SK-MEL-5 (cell line): ENCODE data around the gene SUN5. TPM values are rescaled to one million over a fixed set of nuclear protein-coding genes. Genes with fewer than 3 reads are reported as not detected.
"Not testable (repeated sequence)": the region's sequence is repeated elsewhere in the genome, so short reads cannot be mapped to it uniquely, and the experiment has no call there.

Experiments used
- DNase-seq: peaks from one replicate; pipeline ENCODE4 v3.0.0-alpha.2; 2016; ENCODE audit warnings: low read depth, low spot score
- in situ Hi-C: cut with HindIII; loops from 2 replicates; pipeline ENCODE4 v1.10.0; 2016; ENCODE audit warnings: low sequenced_read_pairs, high pct_unique_total_duplicates, low pct_unique_long_range_greater_than_20kb
- total RNA-seq: library from RNA; depleted of rRNA; stranded (reverse); fragments of >200 nt; shearing (Covaris generic); gene quantifications from 2 replicates; pipeline ENCODE4 v1.2.3, GENCODE V29; 2014

SUN5 gene
- total RNA-seq, 1 experiment from 2014 or later, result not detected

DNA sequence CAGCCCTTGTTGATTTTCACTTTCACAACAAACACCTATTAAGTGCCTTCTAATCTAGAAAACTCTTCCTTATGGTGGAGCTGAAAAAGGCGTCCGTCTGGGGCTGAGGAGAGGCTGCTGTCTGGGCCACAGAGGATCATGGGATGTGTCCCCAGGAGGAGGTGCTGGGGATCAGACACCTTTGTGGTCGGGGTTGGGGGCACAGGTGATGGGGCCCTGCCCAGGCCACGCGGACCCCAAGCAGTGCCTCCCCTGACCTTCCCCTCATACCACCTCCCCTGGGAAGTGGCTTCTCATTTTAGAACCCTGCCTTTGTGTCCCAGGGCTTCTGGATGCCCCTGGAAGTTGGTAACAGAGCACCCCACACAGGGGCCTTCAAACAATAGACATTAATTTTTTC is 41.1 kb downstream of the SUN5 start:
- no peak for DNase-seq
- in situ Hi-C loops, result no loop called here

DNA sequence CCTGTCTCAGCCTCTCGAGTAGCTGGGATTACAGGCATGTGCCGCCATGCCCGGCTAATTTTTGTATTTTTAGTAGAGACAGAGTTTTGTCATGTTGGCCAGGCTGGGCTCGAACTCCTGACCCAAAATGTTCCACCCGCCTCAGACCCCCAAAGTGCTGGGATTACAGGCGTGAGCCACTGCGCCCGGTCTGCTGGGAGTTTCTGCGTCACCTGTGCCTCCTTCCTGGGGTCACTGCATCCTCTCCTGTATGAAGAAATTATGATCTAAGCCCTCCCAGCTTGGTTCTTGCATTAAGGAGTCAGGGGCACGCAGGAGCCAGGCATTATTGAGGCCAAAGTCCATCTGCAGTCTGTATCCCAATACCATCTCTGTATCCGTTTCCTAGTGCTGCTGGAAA is 41.6 kb downstream of the SUN5 start:
- DNase-seq, in situ Hi-C loops: not testable (repeated sequence)

- in situ Hi-C loops, result no loop called here
- DNase-seq, result no peak
These were observed 42.2 kb downstream of the SUN5 start for GRCh38 chr20:32962053-32962452.

DNA sequence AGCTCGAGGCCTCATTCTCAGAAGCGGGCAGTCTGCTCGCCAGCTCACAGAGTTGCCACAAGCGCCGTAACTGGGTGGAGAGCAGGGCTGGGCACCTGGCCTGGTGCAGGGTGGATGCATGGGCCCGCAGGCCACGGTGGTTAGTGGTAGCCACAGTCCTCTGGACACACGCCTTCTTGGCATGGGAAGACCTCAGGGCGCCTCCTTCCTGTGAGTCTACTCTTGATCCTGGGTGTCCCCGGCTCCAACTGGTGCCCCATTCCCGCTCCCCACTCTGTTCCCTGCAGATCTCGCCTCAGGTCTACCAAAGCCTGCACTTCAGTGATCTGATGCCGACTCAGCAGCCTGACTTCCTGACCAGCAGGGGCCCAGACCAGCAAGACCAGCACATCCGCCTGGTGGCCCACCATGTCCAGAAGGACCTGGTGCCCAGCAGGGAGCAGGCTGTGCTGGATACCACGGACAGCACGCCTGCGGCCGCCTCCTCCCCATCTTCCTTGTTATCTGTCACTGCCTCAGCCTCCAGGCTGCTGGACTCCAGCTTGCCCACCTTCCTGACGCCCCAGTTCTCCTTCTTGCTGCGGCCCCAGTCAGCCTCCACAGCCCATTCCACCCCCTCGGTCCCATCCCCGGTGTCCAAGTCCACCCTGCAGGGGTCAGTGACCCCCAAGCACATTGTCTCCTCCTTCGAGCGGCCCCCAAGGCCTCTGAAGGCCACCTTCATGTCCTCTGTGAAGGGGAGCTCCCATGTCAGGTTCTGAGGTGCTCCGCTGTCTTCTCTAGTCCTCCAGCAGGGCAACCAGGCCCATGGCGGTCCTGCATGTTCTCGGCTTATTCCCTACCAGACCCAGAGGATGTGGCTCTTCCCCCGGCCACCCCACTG is 43.1 kb downstream of the SUN5 start:
- in situ Hi-C loops, result no loop called here
- no peak for DNase-seq

DNA sequence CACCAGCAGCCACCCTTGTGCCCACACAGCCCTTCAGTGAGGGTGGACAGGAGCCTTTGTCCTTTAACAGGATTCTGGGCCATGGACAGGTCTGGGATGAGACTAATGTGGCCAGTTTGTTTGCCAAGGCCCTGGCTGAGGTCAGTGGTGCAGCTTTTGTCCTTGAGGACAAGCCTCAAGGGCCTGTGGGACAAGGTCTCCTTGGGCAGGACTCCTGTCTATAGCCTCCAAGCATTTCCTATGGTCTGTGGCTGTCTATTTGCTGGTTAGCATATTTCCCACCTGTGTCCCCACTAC is 44.1 kb downstream of the SUN5 start:
- DNase-seq, result no peak
- in situ Hi-C loops, result no loop called here

DNA sequence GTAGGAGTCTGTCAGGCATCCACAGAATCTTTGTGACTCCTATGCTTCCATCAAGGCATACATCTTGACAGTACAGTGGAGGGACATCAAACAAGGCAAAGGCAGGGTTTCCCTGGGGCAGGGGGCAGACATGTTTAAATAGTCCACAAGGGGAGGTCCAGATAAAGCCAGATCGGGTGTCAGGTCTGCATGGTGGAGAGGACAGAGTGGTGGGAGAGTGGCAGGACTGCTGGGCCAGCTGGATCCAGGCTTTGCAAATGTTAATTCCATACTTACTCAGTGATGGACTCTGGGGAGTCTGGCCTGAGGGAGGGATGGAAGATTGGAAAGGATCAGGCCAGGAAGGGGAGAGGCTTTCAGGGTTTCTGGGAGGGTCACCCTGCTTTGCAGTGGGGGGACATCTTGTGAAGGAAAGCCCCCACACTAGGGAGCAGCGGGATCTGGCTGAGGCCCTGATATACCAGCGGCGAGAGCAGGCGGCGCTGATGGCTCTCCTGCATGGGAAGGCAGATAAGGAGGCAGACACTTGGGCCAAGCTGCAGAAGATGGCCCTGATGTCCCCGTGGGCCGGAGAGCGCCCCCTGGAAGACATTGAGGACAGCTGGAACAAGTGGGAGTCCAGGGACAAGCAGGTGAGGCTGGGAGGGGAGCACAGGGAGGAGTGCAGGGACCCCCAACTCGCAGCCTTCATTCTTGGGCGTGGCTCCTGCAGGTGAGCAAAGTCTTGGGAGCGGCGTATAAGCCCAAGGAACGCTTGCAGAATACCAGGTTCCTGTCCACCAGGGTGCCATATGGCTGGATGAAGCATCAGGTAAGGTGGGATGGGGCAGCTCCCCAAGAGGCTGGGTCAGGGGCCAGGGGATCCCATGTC is 44.6 kb downstream of the SUN5 start:
- in situ Hi-C loops, result no loop called here
- no peak for DNase-seq

- DNase-seq, result no peak
- in situ Hi-C loops, result no loop called here
These were observed 45.7 kb downstream of the SUN5 start for GRCh38 chr20:32958574-32958973.

- DNase-seq, result no peak
- in situ Hi-C loops, result no loop called here
These were observed 46.8 kb downstream of the SUN5 start for GRCh38 chr20:32957459-32957858.

DNA sequence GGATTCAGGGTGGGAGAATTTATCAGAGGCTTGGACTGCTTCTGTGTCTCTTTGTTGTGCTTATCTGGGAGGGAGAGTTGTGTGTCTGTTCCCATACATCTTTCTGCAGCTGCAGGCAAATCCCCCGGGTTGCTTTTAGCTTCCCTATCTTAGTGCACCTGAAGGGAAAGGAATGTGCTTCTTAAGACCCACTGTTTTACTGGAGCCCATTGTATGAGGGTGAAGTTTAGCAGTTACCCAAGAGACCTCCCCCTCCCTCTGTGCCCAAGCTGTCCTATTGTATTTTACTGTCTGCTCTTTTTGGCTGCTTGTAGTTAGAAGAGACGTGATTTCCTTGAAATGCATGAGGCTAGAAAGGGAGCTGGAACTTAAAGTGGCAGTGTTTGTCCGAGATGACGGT is 53.7 kb downstream of the SUN5 start:
- in situ Hi-C loops, DNase-seq: not testable (repeated sequence)

DNA sequence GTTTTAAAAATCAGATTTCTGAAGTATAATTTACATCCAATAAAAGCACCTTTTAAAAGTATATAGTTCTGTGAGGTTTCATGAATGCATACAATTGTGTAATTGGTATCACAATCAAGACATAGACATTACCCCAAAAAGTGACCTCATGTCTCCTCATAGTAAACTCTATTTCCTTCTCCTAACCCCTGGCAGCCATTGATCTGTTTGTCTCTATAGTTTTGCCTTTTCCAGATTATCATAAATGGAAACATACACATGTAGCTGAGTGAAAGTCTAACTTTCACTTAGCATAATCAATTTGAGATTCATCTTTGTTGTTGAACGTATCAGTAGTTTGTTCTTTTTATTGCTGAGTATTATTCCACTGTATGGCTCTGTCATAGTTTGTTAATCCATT is 57.6 kb downstream of the SUN5 start:
- in situ Hi-C loops, result no loop called here
- DNase-seq, result no peak

DNA sequence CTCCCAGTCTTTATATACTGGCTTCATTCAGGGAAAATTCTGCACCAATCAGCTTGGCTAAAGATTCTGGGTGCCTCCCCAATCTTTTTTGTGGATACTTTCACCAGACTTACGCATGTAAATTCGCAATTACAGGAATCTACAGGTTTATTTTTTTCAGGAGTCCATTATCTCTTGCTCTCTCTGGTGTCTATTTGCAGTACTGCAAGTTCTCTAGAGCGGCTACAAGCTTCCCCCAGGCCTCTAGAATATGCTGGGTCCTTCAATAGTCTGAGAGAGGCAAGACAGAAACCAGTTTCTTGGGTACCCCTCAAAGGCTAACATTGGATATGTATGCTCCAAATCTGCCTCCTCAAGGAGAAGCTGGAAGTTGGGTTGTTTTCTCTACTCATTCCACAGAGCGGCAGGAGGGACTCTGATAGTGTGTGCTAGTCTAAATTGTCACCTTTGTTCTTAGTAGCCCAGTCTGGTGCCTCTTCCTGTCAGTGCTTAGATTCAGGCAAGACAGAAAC is 58.5 kb downstream of the SUN5 start:
- DNase-seq, result peak; percentile 69
- in situ Hi-C loops, result no loop called here

- DNase-seq, result no peak
- in situ Hi-C loops, result no loop called here
These were observed 60.7 kb downstream of the SUN5 start for GRCh38 chr20:32943490-32944052.

GRCh38 chr20:32941155-32941885 is 62.9 kb downstream of the SUN5 start:
- in situ Hi-C loops, result no loop called here
- no peak for DNase-seq

GRCh38 chr20:32934580-32934979 is 69.7 kb downstream of the SUN5 start:
- in situ Hi-C loops, result no loop called here
- DNase-seq, result no peak
